Trophoblast cell (in vitro differentiated cells and primary cell): ENCODE measurements around the gene HIPK1.

Experiments
- DNase-seq, 2 donors: peaks; one replicate each; pipeline ENCODE4 v3.0.0-alpha.2; 2016
- H2AFZ ChIP-seq: 2 replicates; pipeline ENCODE4 v1.6.1; 2013; ENCODE audit warnings: low read length, moderate library complexity, mild to moderate bottlenecking; ENCODE audit not compliant: insufficient read depth, poor library complexity
- H2AK5ac ChIP-seq: 2 replicates; pipeline ENCODE4 v1.6.1; 2013; ENCODE audit warnings: mild to moderate bottlenecking, low read length
- H2BK120ac ChIP-seq: 2 replicates; pipeline ENCODE4 v1.6.1; 2013; ENCODE audit warnings: low read length, mild to moderate bottlenecking, moderate library complexity; ENCODE audit not compliant: insufficient read depth, poor library complexity
- H2BK12ac ChIP-seq: 2 replicates; pipeline ENCODE4 v1.6.1; 2013; ENCODE audit warnings: mild to moderate bottlenecking, low read length, moderate library complexity
- H2BK5ac ChIP-seq: 2 replicates; pipeline ENCODE4 v1.6.1; 2013; ENCODE audit warnings: low read length, low read depth, moderate library complexity, mild to moderate bottlenecking; ENCODE audit not compliant: poor library complexity
- H3K14ac ChIP-seq: 2 replicates; pipeline ENCODE4 v1.6.1; 2013; ENCODE audit warnings: mild to moderate bottlenecking, low read length
- H3K18ac ChIP-seq: 2 replicates; pipeline ENCODE4 v1.6.1; 2013; ENCODE audit warnings: mild to moderate bottlenecking, low read length
- H3K23ac ChIP-seq: 2 replicates; pipeline ENCODE4 v1.6.1; 2013; ENCODE audit warnings: low read length
- H3K27ac ChIP-seq: 2 replicates; pipeline ENCODE4 v1.5.1; 2013; ENCODE audit warnings: low read depth, mild to moderate bottlenecking, inconsistent platforms, low read length, moderate library complexity
- H3K27me3 ChIP-seq: 2 replicates; pipeline ENCODE4 v1.6.1; 2013; ENCODE audit warnings: inconsistent platforms, mild to moderate bottlenecking, low read length, moderate library complexity; ENCODE audit not compliant: insufficient read depth
- H3K36me3 ChIP-seq, 2 experiments: 1 replicate in 1 of 2; 2 replicates in 1 of 2; pipeline ENCODE4 v1.6.1; 2013; ENCODE audit warnings: low read length in 2 of 2, mild to moderate bottlenecking in 2 of 2, moderate library complexity in 1 of 2; ENCODE audit not compliant: insufficient read depth in 2 of 2, control insufficient read depth in 1 of 2
- H3K4ac ChIP-seq: 2 replicates; pipeline ENCODE4 v1.6.1; 2013; ENCODE audit warnings: low read depth, mild to moderate bottlenecking, low read length, moderate library complexity
- H3K4me1 ChIP-seq, 2 experiments: 1 replicate in 1 of 2; 2 replicates in 1 of 2; pipeline ENCODE4 v1.6.1; 2013; ENCODE audit warnings: low read length in 2 of 2, mild to moderate bottlenecking in 2 of 2, moderate library complexity in 1 of 2; ENCODE audit not compliant: insufficient read depth in 2 of 2, control insufficient read depth in 1 of 2
- H3K4me2 ChIP-seq: 2 replicates; pipeline ENCODE4 v1.6.1; 2013; ENCODE audit warnings: inconsistent platforms, mild to moderate bottlenecking, low read length, moderate library complexity
- H3K4me3 ChIP-seq: 2 replicates; pipeline ENCODE4 v1.5.1; 2013; ENCODE audit warnings: mild to moderate bottlenecking, low read depth, low read length, inconsistent platforms
- H3K79me1 ChIP-seq: one replicate; pipeline ENCODE4 v1.6.1; 2013; ENCODE audit warnings: low read length
- H3K79me2 ChIP-seq: 2 replicates; pipeline ENCODE4 v1.6.1; 2013; ENCODE audit warnings: low read length, mild to moderate bottlenecking; ENCODE audit not compliant: control insufficient read depth, insufficient read depth, poor library complexity
- H3K9ac ChIP-seq: 2 replicates; pipeline ENCODE4 v1.6.1; 2013; ENCODE audit warnings: mild to moderate bottlenecking, low read length
- H3K9me3 ChIP-seq: 2 replicates; pipeline ENCODE4 v1.6.1; 2013; ENCODE audit warnings: low read depth, mild to moderate bottlenecking, control low read depth, inconsistent platforms, low read length; ENCODE audit not compliant: insufficient read depth
- H4K12ac ChIP-seq: 2 replicates; pipeline ENCODE4 v1.6.1; 2013; ENCODE audit warnings: low read depth, mild to moderate bottlenecking, low read length, moderate library complexity
- H4K8ac ChIP-seq: 2 replicates; pipeline ENCODE4 v1.6.1; 2013; ENCODE audit warnings: low read depth, mild to moderate bottlenecking, low read length, moderate library complexity
- H4K91ac ChIP-seq: one replicate; pipeline ENCODE4 v1.6.1; 2013; ENCODE audit warnings: low read depth, mild to moderate bottlenecking, low read length, moderate library complexity
- WGBS: extraction: QIAGEN DNeasy Blood & Tissue Kit; methylation state at CpG from one replicate; pipeline ENCODE4 v1.1.7; 2013; ENCODE audit warnings: missing lambda C conversion rate; ENCODE audit not compliant: insufficient read length, insufficient coverage; ENCODE audit errors: extremely low coverage; 5-methylcytosine and 5-hydroxymethylcytosine counted together

HIPK1 gene

GRCh38 chr1:113993766-113994165 is 64.6 kb downstream of the HIPK1 start:
- H2BK12ac ChIP-seq = no peak overlapping the region
- no peak overlapping the region for H3K4ac ChIP-seq
- no peak overlapping the region for H3K27ac ChIP-seq
- H2BK120ac ChIP-seq = no peak overlapping the region
- H4K8ac ChIP-seq = no peak overlapping the region
- no peak overlapping the region for H4K12ac ChIP-seq
- no CpG with 5 or more reads among the region's 2 CpGs for WGBS
- no peak overlapping the region for H3K9ac ChIP-seq
- no peak overlapping the region for H3K14ac ChIP-seq
- no peak overlapping the region for H2AFZ ChIP-seq
- peaks cover 13% of the 10 kb centered on the region for H3K9me3 ChIP-seq
- no peaks in the 10 kb centered on the region for H3K79me1 ChIP-seq
- no peak overlapping the region for H2BK5ac ChIP-seq
- no peak overlapping the region for H3K23ac ChIP-seq
- H3K18ac ChIP-seq = no peak overlapping the region
- no peaks in the 10 kb centered on the region for H3K27me3 ChIP-seq
- DNase-seq = peak; percentile 68 to 91
- H3K79me2 ChIP-seq = no peaks in the 10 kb centered on the region
- H3K4me1 ChIP-seq = no peaks in the 10 kb centered on the region
- no peak overlapping the region for H2AK5ac ChIP-seq
- H3K36me3 ChIP-seq = no peaks in the 10 kb centered on the region
- H4K91ac ChIP-seq = no peak overlapping the region
- H3K4me3 ChIP-seq = peak overlapping the region; percentile 18
- no peak overlapping the region for H3K4me2 ChIP-seq

GRCh38 chr1:113995382-113995781 is 66.3 kb downstream of the HIPK1 start:
- no peak overlapping the region for H4K12ac ChIP-seq
- no peak overlapping the region for H2BK12ac ChIP-seq
- H3K4me2 ChIP-seq = no peak overlapping the region
- no peak overlapping the region for H3K27ac ChIP-seq
- no peak overlapping the region for H3K18ac ChIP-seq
- no peak overlapping the region for H3K9ac ChIP-seq
- H2AFZ ChIP-seq = no peak overlapping the region
- no peak overlapping the region for H4K8ac ChIP-seq
- H3K23ac ChIP-seq = no peak overlapping the region
- no peak overlapping the region for H3K4me3 ChIP-seq
- H2AK5ac ChIP-seq = no peak overlapping the region
- H3K4ac ChIP-seq = no peak overlapping the region
- no peak for DNase-seq
- H2BK120ac ChIP-seq = no peak overlapping the region
- no CpG with 5 or more reads among the region's 2 CpGs for WGBS
- no peaks in the 10 kb centered on the region for H3K4me1 ChIP-seq
- no peak overlapping the region for H3K14ac ChIP-seq
- no peaks in the 10 kb centered on the region for H3K79me1 ChIP-seq
- H3K9me3 ChIP-seq = peaks cover 9% of the 10 kb centered on the region
- H4K91ac ChIP-seq = no peak overlapping the region
- no peak overlapping the region for H2BK5ac ChIP-seq
- H3K36me3 ChIP-seq = no peaks in the 10 kb centered on the region
- H3K79me2 ChIP-seq = no peaks in the 10 kb centered on the region
- no peaks in the 10 kb centered on the region for H3K27me3 ChIP-seq

GRCh38 chr1:113998361-113998760 is 69.2 kb downstream of the HIPK1 start:
- Histone ChIP-seq H3K36me3 (no peaks in the 10 kb centered on the region), H2BK120ac (no peak overlapping the region), H2AFZ (no peak overlapping the region), H3K4me1 (peaks cover 3 to 8% of the 10 kb centered on the region in 2 experiments), H4K8ac (no peak overlapping the region), H3K9me3 (peaks cover 6% of the 10 kb centered on the region), H3K27ac (no peak overlapping the region), H2BK12ac (no peak overlapping the region), H3K27me3 (no peaks in the 10 kb centered on the region), H3K4me2 (no peak overlapping the region), H3K79me1 (no peaks in the 10 kb centered on the region), H2BK5ac (no peak overlapping the region), H4K12ac (no peak overlapping the region), H4K91ac (no peak overlapping the region), H3K18ac (no peak overlapping the region), H3K23ac (no peak overlapping the region), H3K79me2 (no peaks in the 10 kb centered on the region), H3K4ac (no peak overlapping the region), H3K4me3 (no peak overlapping the region), H3K14ac (no peak overlapping the region), H2AK5ac (no peak overlapping the region), H3K9ac (no peak overlapping the region)
- no CpG with 5 or more reads among the region's 4 CpGs for WGBS
- no peak for DNase-seq

GRCh38 chr1:113999233-113999632 is 70.1 kb downstream of the HIPK1 start:
- no peak overlapping the region for H3K27ac ChIP-seq
- no peak overlapping the region for H2BK120ac ChIP-seq
- no peak overlapping the region for H3K4me2 ChIP-seq
- H3K4ac ChIP-seq = no peak overlapping the region
- H4K12ac ChIP-seq = no peak overlapping the region
- no peak overlapping the region for H3K4me3 ChIP-seq
- H2AFZ ChIP-seq = no peak overlapping the region
- peaks cover 2% of the 10 kb centered on the region for H3K9me3 ChIP-seq
- peaks cover 3 to 8% of the 10 kb centered on the region in 2 experiments for H3K4me1 ChIP-seq
- no peaks in the 10 kb centered on the region for H3K27me3 ChIP-seq
- no peak overlapping the region for H3K14ac ChIP-seq
- no peak overlapping the region for H3K9ac ChIP-seq
- no peak overlapping the region for H3K18ac ChIP-seq
- no CpG with 5 or more reads among the region's 2 CpGs for WGBS
- no peak overlapping the region for H2AK5ac ChIP-seq
- no peaks in the 10 kb centered on the region for H3K36me3 ChIP-seq
- no peak for DNase-seq
- H3K79me2 ChIP-seq = no peaks in the 10 kb centered on the region
- no peak overlapping the region for H4K91ac ChIP-seq
- H2BK12ac ChIP-seq = no peak overlapping the region
- H2BK5ac ChIP-seq = no peak overlapping the region
- H3K79me1 ChIP-seq = no peaks in the 10 kb centered on the region
- no peak overlapping the region for H3K23ac ChIP-seq
- no peak overlapping the region for H4K8ac ChIP-seq
